GM12875 (cell line): ENCODE results near the gene COL6A2.

ENCODE experiments used
- H3K4me3 ChIP-seq: one replicate; pipeline ENCODE4 v1.5.1; 2011; ENCODE audit warnings: low read depth, low read length, control low read depth
- CTCF ChIP-seq: IDR thresholded peaks from 2 replicates; pipeline ENCODE4 v1.5.1; 2011; ENCODE audit warnings: low read depth, mild to moderate bottlenecking, control low read depth, inconsistent platforms, low read length, moderate library complexity, borderline replicate concordance; ENCODE audit not compliant: insufficient read depth

Gene COL6A2

GRCh38 chr21:46097336-46098293 lies at the start of gene COL6A2:
Gene COL6A2, plus strand, starts transcription at chr21:46098112.
- H3K4me3 ChIP-seq = no peak within 1 kb of the TSS
- no peak for TF ChIP-seq CTCF

- TF ChIP-seq CTCF = no peak
- H3K4me3 ChIP-seq = no peak overlapping the region
Observed at GRCh38 chr21:46048926-46049889, 48.7 kb upstream of the COL6A2 start.

- H3K4me3 ChIP-seq = no peak overlapping the region
- TF ChIP-seq CTCF = no peak
Observed at GRCh38 chr21:46049890-46050667, 47.8 kb upstream of the COL6A2 start.

GRCh38 chr21:46050668-46051378 lies 47.1 kb upstream of the COL6A2 start:
- no peak for TF ChIP-seq CTCF
- no peak overlapping the region for H3K4me3 ChIP-seq

GRCh38 chr21:46051379-46051770 lies 46.5 kb upstream of the COL6A2 start:
- no peak for TF ChIP-seq CTCF

More at GRCh38 chr21:46051379-46051770, 46.5 kb upstream of the COL6A2 start:
- H3K4me3 ChIP-seq = no peak overlapping the region
